HG03095 (cell line): ENCODE results near the gene STOX2.
"Not testable (repeated sequence)": the region's sequence is repeated elsewhere in the genome, so short reads cannot be mapped to it uniquely, and the experiment has no call there.

Experiments
- ATAC-seq: cut with Tn5 transposase; IDR thresholded peaks from one replicate; pipeline ENCODE4 v1.9.1; 2021; ENCODE audit warnings: moderate library complexity; ENCODE audit not compliant: unreplicated experiment

STOX2 gene

DNA sequence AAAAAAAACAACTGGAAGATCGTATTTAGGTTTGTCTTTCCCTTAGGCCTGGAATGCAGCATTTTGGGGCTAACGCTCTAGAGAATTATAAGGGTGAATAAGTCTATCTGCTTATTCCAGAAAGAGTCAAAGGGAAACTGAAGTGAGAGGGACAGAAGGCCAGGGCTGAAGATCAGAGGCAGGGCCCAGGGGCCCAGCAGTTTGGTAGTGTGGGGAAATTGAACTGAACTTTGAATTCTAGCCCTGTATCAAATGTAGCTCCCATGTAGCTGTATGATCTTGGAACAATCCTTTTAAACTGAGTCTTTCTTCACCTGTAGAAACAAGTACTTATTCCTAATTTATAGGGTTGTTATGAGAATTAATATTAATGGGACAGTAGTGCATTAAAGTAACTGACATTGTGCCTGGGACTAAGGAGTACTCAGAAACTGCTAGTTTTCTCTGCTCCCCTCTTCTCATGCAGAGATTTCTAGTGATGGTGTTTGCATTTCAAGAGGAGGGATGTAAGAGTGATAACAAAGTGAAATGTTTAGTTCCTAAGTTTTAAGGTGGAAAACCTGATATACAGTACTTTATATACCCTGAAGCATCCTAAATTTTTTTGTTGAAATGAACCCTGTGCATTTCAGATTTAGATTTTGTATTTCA lies 30.4 kb downstream of the STOX2 start:
- ATAC-seq: no peak

DNA sequence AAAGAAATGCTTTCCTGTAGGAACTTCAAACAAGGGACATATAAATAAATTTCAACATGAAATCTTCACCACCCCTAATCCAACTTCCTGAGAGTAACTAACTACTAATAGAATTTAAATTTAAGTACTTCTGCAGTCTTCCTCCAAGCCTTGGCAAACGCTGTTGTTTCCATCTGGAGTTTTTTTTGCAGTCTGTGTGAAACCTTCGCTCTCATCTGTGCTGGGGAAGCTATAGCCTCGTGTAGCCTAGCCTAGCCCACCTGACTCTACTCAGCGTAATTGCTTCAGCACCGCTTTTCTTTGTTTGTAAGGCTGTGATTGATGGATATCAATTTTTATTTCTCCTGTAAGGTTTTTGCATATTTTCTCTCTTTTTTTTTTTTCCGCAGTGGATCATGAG lies 30.9 kb downstream of the STOX2 start:
- ATAC-seq: no peak

DNA sequence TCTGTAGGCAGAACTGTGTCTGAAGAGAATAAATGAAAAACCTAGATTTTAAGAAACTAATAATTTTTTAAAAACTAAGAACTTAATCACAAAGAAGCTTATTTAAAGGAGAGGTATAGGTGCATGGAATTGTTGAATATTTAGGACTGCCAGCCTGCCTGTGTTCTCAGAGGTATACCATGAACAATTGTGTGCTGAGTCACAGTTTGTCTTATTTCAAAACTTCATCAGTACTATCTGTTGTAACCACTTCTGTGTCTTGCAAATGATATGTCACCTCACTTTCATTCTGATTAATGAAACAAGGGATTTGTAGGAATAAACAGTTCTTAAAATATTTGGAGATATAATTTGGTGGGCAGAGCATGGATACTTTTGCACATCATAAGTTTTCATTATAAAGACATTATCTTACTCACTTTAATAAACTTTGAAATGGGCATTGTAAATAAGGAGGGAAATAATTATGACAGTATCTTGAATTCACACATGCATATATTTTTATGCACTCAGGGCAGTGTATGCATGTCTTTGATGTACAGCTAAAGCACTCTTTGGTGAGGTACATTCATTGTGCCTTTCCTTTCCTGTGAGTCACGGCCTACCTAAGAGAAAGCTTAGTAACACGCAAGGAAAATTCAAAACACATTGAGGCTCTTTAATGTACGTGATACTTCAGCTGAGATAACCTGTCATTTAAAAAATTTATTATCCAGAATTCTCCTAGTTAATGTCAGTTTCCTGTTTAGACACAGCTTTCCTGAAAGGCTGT lies 31.7 kb downstream of the STOX2 start:
- ATAC-seq: no peak

DNA sequence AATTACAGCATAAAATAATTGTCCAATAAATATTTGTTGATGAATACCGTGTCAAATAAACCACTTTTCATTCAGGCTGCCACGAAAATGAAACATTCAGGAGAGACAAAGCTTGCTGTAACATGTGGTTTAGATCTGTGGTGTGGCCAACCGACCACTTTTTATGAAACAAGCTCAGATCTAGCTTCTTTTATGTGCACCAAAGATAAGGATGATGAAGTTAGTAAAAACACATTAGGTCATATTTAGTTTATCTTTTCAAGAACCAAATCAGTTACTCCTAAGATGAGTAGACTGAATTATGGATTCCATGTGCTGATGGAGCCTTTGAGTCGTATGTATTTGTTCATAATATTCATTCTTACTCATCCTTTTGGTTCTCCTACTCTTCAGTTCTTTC lies 35.8 kb downstream of the STOX2 start:
- no peak for ATAC-seq

DNA sequence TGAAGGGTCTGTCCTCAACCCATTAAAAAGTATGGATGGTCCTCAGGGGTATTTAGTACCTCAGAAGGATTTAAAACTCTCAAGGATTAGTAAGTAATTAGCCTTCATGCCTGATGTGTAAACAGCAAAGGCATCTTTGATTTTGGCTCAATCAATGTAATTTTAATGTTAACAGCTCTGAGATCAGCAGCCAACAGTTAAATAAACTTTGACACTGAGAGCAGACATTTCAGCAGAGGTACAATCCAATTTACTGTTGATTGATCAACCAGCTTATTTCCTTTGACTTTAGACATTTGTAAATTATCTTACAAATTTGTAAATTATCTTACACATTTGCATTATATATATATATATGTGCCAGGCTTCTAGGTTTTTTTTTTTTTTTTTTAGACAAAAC lies 36.9 kb downstream of the STOX2 start:
- no peak for ATAC-seq

DNA sequence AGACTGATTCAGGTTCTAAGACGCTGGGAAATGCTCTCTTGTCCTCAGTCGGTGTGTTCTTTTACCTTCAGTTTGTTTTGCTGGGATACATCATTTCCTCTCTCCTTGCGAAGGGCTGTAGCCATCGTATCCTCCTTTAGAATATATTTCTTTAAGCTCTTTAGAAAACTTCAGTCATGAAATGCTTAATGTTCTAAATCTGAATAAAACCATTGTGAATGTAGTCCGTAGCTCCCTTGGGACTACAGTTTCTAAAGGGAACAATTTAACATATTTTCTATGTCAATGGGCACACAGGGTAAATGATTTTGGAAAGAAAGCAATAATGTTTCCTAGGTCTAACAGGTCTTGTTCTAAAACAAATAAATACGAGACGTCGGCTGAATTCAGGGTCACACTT lies 40.6 kb downstream of the STOX2 start:
- no peak for ATAC-seq

DNA sequence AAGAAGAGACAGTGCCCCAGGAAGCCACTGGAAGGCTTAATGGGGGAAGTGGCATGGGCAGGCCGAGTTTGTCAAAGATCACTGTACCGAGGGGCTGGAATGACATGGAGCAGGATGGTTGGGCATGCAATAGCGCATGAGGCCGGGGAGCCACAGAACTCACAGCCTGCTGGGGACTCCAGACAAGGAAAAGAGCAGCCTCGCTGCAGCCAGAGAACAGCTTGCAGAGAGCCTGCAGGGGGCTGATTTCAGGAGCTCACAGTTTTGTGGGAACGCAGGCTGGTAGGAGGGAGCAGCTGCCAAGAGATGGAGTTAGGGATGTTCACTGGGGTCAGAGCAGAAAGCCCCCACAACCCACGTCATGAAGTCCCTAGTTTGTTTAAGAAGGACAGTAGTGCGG lies 45.4 kb downstream of the STOX2 start:
- ATAC-seq: no peak

DNA sequence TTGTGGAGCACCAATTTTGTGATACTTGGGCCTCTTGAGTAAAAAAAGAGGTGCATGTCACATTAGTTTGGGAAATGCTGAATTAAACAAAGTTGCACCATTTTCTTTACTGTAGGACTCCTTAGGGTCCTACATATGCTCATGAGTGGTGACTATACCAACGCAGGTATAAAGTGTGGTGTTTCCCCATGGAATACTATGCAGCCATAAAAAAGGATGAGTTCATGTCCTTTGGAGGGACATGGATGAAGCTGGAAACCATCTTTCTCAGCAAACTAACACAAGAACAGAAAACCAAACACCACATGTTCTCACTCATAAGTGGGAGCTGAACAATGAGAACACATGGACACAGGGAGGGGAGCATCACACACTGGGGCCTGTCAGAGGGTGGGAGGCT lies 47.5 kb downstream of the STOX2 start:
- not testable (repeated sequence) for ATAC-seq

DNA sequence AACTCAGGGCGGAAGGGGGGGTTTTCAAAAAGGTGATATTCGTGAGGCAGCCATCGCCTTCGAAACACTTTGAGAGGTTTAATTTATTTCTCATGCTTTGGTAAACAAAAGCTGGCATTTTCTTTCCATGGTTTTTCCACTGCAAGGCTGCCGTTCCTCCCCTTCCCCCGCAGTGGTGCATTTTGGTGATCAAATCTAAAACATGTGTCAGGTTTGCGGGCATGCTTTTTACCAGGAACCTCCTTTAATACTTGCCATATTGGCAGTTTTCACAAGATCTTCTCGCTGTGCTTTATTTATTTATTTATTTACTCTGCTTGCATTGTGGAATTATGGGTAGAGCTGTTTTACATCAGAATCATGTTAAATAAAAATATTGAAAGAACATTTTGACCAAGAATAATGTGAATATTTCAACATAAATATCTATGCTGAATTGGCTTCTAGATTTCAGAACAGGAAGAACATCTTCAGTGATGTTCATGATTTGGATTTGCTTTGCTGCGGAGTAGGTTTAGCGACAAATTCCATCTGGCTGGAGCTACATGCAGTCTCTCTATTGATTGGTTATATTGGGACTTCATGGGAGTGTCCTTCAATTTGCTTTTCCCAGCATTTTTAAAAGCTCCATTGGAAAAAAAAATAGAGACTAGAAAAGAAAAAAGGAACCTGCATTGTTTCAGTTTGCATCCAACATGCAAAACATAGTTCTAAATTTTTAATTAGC lies 54.4 kb downstream of the STOX2 start:
- ATAC-seq: no peak

DNA sequence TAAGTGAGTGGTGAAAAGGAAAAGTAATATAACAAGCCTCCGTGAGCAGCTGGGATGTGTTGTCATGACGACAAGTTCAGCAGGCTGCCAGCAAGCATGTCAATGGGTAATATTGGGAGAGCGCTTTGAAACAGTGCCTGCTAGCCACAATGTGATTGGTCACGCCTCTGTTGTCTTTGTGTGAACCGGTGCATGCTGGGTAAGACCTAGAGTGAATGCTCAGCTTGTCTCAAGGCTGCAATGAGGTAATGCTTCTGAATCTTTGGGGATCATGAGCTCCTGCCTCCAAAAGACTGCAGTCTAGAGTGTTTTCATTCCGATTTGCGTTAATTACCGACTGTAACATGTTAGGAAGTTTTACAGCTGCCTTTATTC lies 54.9 kb downstream of the STOX2 start:
- no peak for ATAC-seq

DNA sequence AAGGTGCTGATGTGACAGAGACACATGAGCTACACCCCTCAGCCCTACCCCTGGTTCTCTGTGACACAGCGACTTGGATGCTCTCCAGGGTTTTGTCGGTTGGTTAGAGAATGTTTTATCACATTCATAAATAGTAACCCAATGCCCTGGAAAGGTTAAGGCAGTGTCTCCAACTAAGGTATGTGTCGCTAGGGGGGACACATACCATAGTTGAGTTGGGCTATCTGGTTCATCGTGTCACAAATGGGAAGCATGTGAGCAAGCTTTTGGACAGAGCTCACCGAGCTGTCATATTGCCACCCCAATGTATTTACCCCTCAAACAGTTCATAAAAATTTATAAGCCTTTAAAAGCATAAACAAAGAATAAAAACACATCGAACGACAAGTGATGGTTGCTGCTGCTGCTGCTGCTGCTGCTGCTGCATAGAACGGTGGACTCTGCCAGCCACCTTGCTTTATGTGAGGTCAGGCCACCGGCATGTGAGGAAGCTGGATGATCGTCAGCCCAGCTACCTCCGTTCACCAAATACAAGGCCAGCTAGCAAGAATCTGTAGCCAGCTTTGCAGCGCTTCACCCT lies 55.9 kb downstream of the STOX2 start:
- ATAC-seq: no peak

DNA sequence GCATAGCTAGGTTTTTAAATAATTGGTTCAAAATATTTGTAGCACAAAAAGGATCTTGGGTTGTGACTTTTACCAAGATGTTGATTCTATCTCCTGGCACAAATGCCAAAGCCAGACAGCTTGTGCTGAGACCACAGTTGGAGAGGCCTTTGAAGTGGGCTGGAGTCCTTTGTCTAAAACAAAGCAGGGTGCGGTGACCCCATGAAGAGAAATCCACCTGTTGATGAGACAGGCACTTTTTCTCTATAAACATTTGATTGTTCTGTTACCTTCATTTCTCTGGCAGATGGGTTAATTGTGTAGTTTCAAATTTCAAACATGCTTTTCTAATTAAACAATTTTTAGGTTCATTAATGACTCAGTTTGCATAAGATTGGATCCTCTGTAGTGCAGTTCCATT lies 56.7 kb downstream of the STOX2 start:
- ATAC-seq: no peak

DNA sequence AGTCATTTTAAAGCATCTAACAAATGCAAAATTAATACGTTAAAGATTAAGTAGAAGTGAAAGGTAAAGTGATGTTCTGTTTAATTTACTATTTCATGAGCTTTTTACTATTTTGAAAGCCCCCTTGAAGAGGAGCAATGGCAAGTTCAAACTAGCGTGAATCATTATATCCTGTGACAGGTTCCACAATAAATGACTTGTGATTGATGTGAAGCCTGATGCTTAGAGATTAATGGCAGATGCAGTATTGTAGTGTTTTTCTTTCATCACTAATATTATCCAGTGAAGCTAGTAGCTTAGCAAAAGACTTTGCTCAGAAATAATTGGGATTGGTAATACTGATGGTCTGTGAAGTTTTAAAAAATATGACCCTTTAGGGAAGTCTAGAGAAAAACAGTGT lies 57.3 kb downstream of the STOX2 start:
- ATAC-seq: no peak

DNA sequence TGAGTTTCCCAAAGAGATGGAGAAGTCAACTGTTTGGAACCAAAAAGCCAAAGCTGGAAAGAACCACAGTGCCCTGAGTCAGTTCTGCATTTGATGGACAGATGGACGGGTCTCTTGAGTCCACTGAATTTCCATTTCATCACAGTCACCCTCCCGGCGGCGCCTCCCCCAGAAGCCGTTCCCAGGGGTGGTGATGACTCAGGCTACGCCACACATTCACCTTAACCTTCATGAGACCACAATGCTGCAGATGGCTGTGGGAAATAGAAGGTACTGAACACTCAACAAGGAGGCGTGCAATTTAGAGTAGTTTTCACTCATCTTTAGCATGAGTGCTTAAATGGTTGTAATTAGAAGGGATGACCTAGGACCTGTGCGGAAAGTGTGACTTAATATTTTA lies 61.3 kb downstream of the STOX2 start:
- no peak for ATAC-seq

DNA sequence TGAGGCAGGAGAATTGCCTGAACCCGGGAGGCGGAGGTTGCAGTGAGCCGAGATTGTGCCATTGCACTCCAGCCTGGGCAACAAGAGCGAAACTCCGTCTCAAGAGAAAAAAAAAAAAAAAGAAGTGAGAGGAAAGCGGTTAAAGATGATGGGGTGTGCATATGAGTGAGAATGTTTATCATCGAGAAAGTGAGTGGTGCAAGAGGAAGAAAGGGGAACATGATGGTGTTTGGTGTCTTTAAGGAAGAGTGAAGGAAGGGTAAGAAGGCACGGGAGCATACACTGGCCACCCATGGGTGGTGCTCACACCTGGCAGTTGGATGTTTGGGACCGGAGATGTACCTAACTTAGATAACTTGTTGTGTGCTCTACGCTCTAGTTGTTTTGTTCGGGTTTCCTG lies 62.2 kb downstream of the STOX2 start:
- ATAC-seq: no peak

DNA sequence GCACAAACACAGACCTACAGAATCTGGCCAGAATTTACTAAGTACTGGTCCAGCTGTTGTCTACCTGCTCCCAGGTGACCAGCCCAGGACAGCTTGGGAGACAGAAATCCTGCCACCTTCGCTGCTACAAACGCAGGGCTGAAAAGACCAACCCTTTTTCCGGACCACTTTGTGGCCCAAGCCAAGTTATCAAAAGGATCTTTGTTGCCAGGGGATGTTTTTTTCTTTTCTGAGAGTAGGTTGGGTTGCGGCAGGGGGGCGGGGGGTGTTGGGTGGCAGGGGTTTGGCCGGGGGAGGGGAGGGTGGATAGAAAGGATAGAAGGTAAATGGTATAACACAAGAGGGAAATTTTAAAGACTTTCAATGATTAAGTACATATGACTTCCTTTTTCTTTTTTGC lies 63.4 kb downstream of the STOX2 start:
- no peak for ATAC-seq

DNA sequence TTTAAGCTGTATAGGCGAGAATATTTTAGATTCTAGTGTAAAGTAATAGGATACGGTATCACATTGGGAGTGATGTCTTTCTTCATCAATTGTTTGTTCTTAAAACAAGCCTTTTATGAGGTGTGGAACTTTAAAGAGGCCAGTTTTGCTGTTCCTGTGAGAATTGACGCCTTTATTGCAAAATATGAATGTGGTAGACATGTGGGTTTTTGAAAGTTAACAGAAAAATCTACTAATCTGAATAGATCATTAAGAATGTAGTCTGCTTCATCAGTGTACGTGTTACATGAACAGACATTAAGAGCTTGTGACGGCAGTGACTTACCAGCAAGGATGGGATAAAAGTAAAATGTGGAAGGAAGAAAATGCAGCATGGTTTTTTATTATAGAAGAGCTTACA lies 63.8 kb downstream of the STOX2 start:
- no peak for ATAC-seq

DNA sequence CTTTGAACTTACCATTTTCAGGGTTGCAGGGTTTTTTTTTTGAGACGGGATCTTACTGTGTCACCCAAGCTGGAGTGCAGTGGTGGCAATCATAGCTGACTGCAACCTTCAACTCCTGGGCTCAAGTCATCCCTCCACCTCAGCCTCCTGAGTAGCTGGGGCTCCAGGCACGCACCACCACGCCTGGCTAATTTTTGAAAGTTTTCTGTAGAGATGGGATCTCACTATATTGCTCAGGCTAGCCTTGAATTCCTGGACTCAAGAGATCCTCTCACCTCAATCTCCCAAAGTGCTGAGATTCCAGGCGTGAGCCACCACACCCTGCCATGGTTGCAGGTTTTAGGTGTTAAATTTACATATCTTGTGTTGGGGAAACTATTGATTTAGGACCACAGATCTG lies 64.5 kb downstream of the STOX2 start:
- no peak for ATAC-seq

DNA sequence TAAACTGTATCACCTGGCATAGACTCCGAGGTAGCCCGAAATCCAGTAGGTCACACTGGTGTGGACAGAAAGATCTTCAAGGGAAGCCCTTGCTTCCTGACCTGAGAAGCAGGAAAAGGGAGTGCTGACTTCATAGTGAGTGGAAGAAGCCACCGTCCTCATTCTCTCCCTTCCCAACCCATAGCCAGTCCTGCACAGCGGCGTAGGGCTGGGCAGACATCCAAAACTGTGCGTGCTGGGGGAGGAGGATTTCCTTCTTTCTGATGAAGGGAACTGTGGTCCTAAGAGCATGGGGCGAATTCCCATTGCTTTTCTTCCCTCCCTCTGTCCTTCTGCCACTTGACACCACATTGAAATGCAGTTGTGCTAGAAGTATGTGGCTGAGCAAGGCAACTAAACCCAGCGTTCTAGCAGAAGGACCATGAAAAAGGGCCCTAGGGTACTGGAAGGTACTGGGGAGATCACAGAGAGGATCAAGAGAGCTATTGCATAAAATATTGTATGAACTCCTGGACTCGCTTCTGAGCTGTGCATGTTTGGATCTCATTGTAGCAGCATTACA lies 66.9 kb downstream of the STOX2 start:
- no peak for ATAC-seq

DNA sequence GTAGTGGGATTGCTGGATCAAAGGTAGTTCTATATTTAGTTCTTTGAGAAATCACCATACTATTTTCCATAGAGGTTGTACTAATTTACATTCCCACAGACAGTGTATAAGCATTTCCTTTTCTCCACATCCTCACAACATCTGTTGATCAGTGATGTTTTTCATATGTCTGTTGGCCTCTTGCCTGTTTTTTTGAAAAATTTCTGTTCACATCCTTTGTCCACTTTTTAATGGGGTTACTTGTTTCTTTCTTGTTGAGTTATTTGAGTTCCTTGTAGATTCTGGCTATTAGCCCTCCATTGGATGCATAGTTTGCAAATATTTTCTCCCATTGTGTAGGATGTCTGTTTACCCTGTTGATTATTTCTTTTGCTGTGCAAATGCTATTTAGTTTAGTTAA lies 72.6 kb downstream of the STOX2 start:
- no peak for ATAC-seq

DNA sequence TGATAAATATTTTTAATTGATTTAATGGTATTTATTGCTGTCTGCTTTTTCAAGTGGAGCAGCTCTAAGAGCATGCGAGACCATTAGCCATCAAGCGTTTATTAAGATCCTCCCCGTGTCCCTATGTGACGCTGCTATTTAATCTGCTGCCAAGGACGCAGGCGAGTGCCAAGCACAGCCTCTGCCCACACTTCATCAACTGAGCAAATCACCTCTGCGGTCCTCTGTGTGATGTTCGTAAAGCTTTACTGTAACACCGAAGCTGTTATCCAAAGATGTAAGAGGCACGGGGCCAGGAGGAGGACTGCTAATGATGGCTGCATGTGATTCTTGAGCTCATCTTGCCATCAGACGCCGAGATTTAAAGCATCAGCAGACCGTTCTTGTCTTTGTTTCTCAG lies 79.5 kb downstream of the STOX2 start:
- ATAC-seq: no peak

DNA sequence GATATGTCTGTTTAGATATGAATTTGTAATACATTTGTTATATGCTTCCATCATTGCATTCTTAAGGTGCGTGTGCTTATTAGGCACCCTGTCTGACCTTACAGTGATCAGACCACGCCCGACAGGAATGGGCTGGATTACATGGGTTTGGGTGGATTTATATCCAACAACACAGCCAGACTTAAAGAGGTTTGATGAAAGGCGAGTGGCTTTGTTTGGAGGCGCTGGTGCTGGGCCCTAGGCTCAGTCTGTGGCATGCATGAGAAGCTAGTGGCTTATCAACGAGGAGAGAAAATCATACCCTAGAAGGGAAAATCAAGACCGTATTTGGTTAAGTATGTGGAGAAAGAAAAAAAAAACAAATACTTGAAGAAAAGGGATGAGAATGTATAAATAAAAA lies 80.7 kb downstream of the STOX2 start:
- no peak for ATAC-seq
